Measurements from ENCODE around the gene TMEM247. TPM values are rescaled to one million over a fixed set of nuclear protein-coding genes. Genes with fewer than 3 reads are reported as not detected.

Gene TMEM247
- not detected for total RNA-seq
- polyA plus RNA-seq: not detected

GRCh38 chr2:46479265-46479664 is at the start of gene TMEM247:
Gene TMEM247 (plus strand): TSS chr2:46479565.
- TF ChIP-seq SP1 (IDR thresholded peaks at IDR 0.05) (no peak), NR2F2 (IDR thresholded peaks at IDR 0.05) (no peak), RXRA (IDR thresholded peaks at IDR 0.05) (no peak), JUND (IDR thresholded peaks at IDR 0.05) (no peak), TAF1 (conservative IDR thresholded peaks at IDR 0.05) (no peak), REST (IDR thresholded peaks at IDR 0.05) (no peak), CTCF (IDR thresholded peaks at IDR 0.05; ENCODE audit: low read depth, low read length, missing input control) (no peak), ZBTB33 (IDR thresholded peaks at IDR 0.05) (no peak), RAD21 (IDR thresholded peaks at IDR 0.05) (no peak), ATF3 (IDR thresholded peaks at IDR 0.05) (no peak)
- Histone ChIP-seq H3K4me1 (ENCODE audit: control insufficient read depth in 4 of 4, insufficient read depth in 4 of 4, low read length in 3 of 4) (no peaks in the 10 kb centered on the region), H3K27ac (ENCODE audit: low read depth in 1 of 2, low read length in 2 of 2) (no peak within 1 kb of the TSS), H3K4me3 (ENCODE audit: low read depth in 1 of 3, low read length in 3 of 3) (no peak within 1 kb of the TSS), H3K9ac (ENCODE audit: low read depth in 1 of 2, low read length in 2 of 2) (no peak within 1 kb of the TSS), H3K36me3 (ENCODE audit: control insufficient read depth in 4 of 4, insufficient read depth in 3 of 4, low read depth in 1 of 4, low read length in 3 of 4) (no peaks in the 10 kb centered on the region), H3K9me3 (ENCODE audit: control insufficient read depth in 4 of 4, low read length in 3 of 4) (no peaks in the 10 kb centered on the region), H3K27me3 (ENCODE audit: control insufficient read depth in 4 of 4, insufficient read depth in 4 of 4, low read length in 3 of 4) (no peaks in the 10 kb centered on the region)
- DNase-seq (ENCODE audit: low spot score): no peak
- 93% methylated on average over 5 of the region's 5 CpGs for WGBS

- H3K4me3 ChIP-seq (ENCODE audit: low read depth in 1 of 3, low read length in 3 of 3): no peak overlapping the region
- no peaks in the 10 kb centered on the region for H3K9me3 ChIP-seq (ENCODE audit: control insufficient read depth in 4 of 4, low read length in 3 of 4)
- no peak overlapping the region for H3K27ac ChIP-seq (ENCODE audit: low read depth in 1 of 2, low read length in 2 of 2)
- H3K36me3 ChIP-seq (ENCODE audit: control insufficient read depth in 4 of 4, insufficient read depth in 3 of 4, low read depth in 1 of 4, low read length in 3 of 4): no peaks in the 10 kb centered on the region
- H3K9ac ChIP-seq (ENCODE audit: low read depth in 1 of 2, low read length in 2 of 2): no peak overlapping the region
- no peak for TF ChIP-seq NR2F2 (IDR thresholded peaks at IDR 0.05)
- TF ChIP-seq MAX (IDR thresholded peaks at IDR 0.05): no peak
- no peak for TF ChIP-seq SP1 (IDR thresholded peaks at IDR 0.05)
- TF ChIP-seq REST (IDR thresholded peaks at IDR 0.05): no peak
- TF ChIP-seq FOXA2 (IDR thresholded peaks at IDR 0.05): no peak
- TF ChIP-seq HNF4G (IDR thresholded peaks at IDR 0.05): no peak
- no peak for TF ChIP-seq ATF3 (IDR thresholded peaks at IDR 0.05)
- no peak for TF ChIP-seq EGR1 (IDR thresholded peaks at IDR 0.05; ENCODE audit: low read depth in 2 of 2)
- no peak for TF ChIP-seq GABPA (IDR thresholded peaks at IDR 0.05 in 1 of 2, conservative IDR thresholded peaks at IDR 0.05 in 1 of 2)
- no peak for DNase-seq (ENCODE audit: low spot score)
- H3K4me1 ChIP-seq (ENCODE audit: control insufficient read depth in 4 of 4, insufficient read depth in 4 of 4, low read length in 3 of 4): no peaks in the 10 kb centered on the region
- no peaks in the 10 kb centered on the region for H3K27me3 ChIP-seq (ENCODE audit: control insufficient read depth in 4 of 4, insufficient read depth in 4 of 4, low read length in 3 of 4)
- 92% methylated on average over 1 of the region's 1 CpG for WGBS
These were observed 49.0 kb upstream of the TMEM247 start for GRCh38 chr2:46430413-46430812.
